GM12878 (cell line): ENCODE results near the gene ENTPD6.

Experiments used
- BHLHE40 ChIP-seq, 2 experiments: fragments of 450-650 bp in 1 of 2; IDR thresholded peaks; 2 replicates each; pipeline ENCODE4 v1.6.1; 2011 to 2017; ENCODE audit warnings: low read depth in 2 of 2, borderline replicate concordance in 1 of 2, improper control_type of control experiment in 1 of 2, low read length in 1 of 2, mild to moderate bottlenecking in 1 of 2
- CTCF ChIP-seq, 3 experiments: IDR thresholded peaks in 2 of 3; conservative IDR thresholded peaks in 1 of 3; 2 replicates each; pipeline ENCODE4 v1.5.1; 2011; ENCODE audit warnings: low read depth in 3 of 3, low read length in 3 of 3, mild to moderate bottlenecking in 3 of 3, control low read depth in 2 of 3, moderate library complexity in 2 of 3, inconsistent platforms in 1 of 3, mixed read lengths in 1 of 3; ENCODE audit not compliant: control insufficient read depth in 2 of 3, insufficient read depth in 1 of 3; ENCODE audit errors: extremely low read depth in 1 of 3
- DPF2 ChIP-seq: fragments of 450-650 bp; IDR thresholded peaks from 2 replicates; pipeline ENCODE4 v1.6.1; 2017; ENCODE audit warnings: mild to moderate bottlenecking
- EP300 ChIP-seq, 2 experiments: fragments of 150-350 bp in 1 of 2; IDR thresholded peaks; 2 replicates each; pipeline ENCODE4 v1.6.1; 2011 to 2012; ENCODE audit warnings: low read depth in 2 of 2, low read length in 2 of 2, borderline replicate concordance in 1 of 2, improper control_type of control experiment in 1 of 2, inconsistent platforms in 1 of 2; ENCODE audit not compliant: control insufficient read depth in 1 of 2
- FOS ChIP-seq: IDR thresholded peaks from 3 replicates; pipeline ENCODE4 v1.6.1; 2011; ENCODE audit warnings: borderline replicate concordance; ENCODE audit not compliant: insufficient read length; ENCODE audit errors: extremely low read depth
- IKZF1 ChIP-seq: fragments of 450-650 bp; conservative IDR thresholded peaks from 2 replicates; pipeline ENCODE4 v1.6.1; 2017; ENCODE audit warnings: antibody characterized with exemption, mild to moderate bottlenecking
- IKZF2 ChIP-seq, 2 experiments: fragments of 450-650 bp; IDR thresholded peaks; 2 replicates each; pipeline ENCODE4 v1.6.1; 2017; ENCODE audit warnings: mild to moderate bottlenecking in 2 of 2, moderate library complexity in 2 of 2
- POLR2A ChIP-seq: IDR thresholded peaks from 2 replicates; pipeline ENCODE4 v1.6.1; 2011; ENCODE audit warnings: low read depth, mild to moderate bottlenecking, low read length
- SMC3 ChIP-seq: IDR thresholded peaks from 2 replicates; pipeline ENCODE4 v1.6.1; 2011; ENCODE audit warnings: low read length, improper control_type of control experiment, borderline replicate concordance
- SP1 ChIP-seq: IDR thresholded peaks from one replicate; pipeline ENCODE4 v1.6.1; 2011; ENCODE audit warnings: low read depth, low read length
- TARDBP ChIP-seq: IDR thresholded peaks from 2 replicates; pipeline ENCODE4 v1.6.1; 2016; ENCODE audit warnings: borderline replicate concordance
- ZZZ3 ChIP-seq: IDR thresholded peaks from 2 replicates; pipeline ENCODE4 v1.6.1; 2011; ENCODE audit warnings: low read depth; ENCODE audit not compliant: control insufficient read depth, insufficient read length
- TF ChIP-seq, protein P1 (sequence below): IDR thresholded peaks from 2 replicates; pipeline ENCODE4 v1.6.1; 2012; ENCODE audit warnings: low read depth, low read length, improper control_type of control experiment
- TF ChIP-seq, protein P2 (sequence below): fragments of 450-650 bp; IDR thresholded peaks from 2 replicates; pipeline ENCODE4 v1.6.1; 2016; ENCODE audit warnings: mild to moderate bottlenecking, moderate library complexity, borderline replicate concordance

DNA sequence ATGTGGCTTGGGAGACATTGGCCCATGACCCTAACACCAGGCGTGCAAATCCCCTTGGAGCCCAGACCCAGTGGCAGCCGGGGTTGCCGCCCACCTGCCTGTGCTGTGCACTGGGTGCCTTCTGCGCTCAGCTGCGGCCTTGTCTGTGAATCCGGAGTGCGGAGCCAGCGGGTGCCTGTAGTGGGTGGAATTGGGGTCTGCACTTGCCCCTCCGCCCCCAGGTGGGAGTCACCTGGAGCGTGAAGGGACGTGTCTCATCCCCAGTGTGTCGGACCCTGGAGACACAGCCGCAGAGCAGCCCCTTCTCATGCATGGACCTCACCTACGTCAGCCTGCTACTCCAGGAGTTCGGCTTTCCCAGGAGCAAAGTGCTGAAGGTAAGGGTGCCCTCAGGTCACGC, 29.4 kb downstream of the ENTPD6 start:
- TF ChIP-seq, protein P1, sequence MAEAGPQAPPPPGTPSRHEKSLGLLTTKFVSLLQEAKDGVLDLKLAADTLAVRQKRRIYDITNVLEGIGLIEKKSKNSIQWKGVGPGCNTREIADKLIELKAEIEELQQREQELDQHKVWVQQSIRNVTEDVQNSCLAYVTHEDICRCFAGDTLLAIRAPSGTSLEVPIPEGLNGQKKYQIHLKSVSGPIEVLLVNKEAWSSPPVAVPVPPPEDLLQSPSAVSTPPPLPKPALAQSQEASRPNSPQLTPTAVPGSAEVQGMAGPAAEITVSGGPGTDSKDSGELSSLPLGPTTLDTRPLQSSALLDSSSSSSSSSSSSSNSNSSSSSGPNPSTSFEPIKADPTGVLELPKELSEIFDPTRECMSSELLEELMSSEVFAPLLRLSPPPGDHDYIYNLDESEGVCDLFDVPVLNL: no peak
- TF ChIP-seq DPF2: no peak
- no peak for TF ChIP-seq CTCF (IDR thresholded peaks at IDR 0.05 in 2 of 3, conservative IDR thresholded peaks at IDR 0.05 in 1 of 3; ENCODE audit: control insufficient read depth in 2 of 3, extremely low read depth in 1 of 3, insufficient read depth in 1 of 3, low read depth in 3 of 3, low read length in 3 of 3)
- TF ChIP-seq BHLHE40 (IDR thresholded peaks at IDR 0.05; ENCODE audit: borderline replicate concordance in 1 of 2, low read depth in 2 of 2, low read length in 1 of 2): no peak
- TF ChIP-seq EP300 (IDR thresholded peaks at IDR 0.05; ENCODE audit: borderline replicate concordance in 1 of 2, control insufficient read depth in 1 of 2, low read depth in 2 of 2, low read length in 2 of 2): no peak
- TF ChIP-seq ZZZ3: no peak
- TF ChIP-seq TARDBP: no peak
- TF ChIP-seq IKZF2 (IDR thresholded peaks at IDR 0.05): no peak
- TF ChIP-seq POLR2A: no peak; the same call in 1 of the 2 replicates
- no peak for TF ChIP-seq SP1
- TF ChIP-seq FOS: no peak
- no peak for TF ChIP-seq SMC3
- no peak for TF ChIP-seq IKZF1
- TF ChIP-seq, protein P2, sequence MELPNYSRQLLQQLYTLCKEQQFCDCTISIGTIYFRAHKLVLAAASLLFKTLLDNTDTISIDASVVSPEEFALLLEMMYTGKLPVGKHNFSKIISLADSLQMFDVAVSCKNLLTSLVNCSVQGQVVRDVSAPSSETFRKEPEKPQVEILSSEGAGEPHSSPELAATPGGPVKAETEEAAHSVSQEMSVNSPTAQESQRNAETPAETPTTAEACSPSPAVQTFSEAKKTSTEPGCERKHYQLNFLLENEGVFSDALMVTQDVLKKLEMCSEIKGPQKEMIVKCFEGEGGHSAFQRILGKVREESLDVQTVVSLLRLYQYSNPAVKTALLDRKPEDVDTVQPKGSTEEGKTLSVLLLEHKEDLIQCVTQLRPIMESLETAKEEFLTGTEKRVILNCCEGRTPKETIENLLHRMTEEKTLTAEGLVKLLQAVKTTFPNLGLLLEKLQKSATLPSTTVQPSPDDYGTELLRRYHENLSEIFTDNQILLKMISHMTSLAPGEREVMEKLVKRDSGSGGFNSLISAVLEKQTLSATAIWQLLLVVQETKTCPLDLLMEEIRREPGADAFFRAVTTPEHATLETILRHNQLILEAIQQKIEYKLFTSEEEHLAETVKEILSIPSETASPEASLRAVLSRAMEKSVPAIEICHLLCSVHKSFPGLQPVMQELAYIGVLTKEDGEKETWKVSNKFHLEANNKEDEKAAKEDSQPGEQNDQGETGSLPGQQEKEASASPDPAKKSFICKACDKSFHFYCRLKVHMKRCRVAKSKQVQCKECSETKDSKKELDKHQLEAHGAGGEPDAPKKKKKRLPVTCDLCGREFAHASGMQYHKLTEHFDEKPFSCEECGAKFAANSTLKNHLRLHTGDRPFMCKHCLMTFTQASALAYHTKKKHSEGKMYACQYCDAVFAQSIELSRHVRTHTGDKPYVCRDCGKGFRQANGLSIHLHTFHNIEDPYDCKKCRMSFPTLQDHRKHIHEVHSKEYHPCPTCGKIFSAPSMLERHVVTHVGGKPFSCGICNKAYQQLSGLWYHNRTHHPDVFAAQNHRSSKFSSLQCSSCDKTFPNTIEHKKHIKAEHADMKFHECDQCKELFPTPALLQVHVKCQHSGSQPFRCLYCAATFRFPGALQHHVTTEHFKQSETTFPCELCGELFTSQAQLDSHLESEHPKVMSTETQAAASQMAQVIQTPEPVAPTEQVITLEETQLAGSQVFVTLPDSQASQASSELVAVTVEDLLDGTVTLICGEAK: no peak
